ENCODE data around the gene PSMB7. TPM values are rescaled to one million over a fixed set of nuclear protein-coding genes. Genes with fewer than 3 reads are reported as not detected.

Gene PSMB7
- total and polyA plus RNA-seq, 4 donors: 86.1 to 194 (median 149) TPM

DNA sequence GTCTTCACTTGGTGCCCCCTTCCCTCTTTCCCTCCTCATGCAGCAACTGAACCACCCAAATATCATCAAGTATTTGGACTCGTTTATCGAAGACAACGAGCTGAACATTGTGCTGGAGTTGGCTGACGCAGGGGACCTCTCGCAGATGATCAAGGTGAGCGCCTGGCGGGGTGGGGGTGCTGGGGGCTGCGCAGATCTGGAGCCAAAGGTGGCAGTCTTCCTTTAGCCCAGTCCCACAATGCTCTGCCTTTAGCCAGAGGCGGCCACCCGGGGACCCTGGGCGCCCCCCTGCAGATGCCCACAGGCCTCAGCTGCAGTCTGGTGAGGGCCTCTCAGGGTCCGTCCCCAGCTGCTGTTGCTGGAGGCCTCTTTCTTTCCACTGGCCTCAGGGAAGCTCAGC, 93.8 kb downstream of the PSMB7 start:
- Histone ChIP-seq H3K9ac (ENCODE audit: insufficient read depth in 1 of 2, low read length in 2 of 2) (no peak overlapping the region), H3K27me3 (ENCODE audit: control insufficient read depth in 3 of 3, insufficient read depth in 3 of 3, low read length in 2 of 3) (no peaks in the 10 kb centered on the region), H3K4me3 (no peak overlapping the region), H3K4me1 (ENCODE audit: control insufficient read depth in 5 of 5, insufficient read depth in 5 of 5, low read length in 5 of 5) (no peaks in the 10 kb centered on the region), H3K27ac (ENCODE audit: low read depth in 1 of 2, low read length in 1 of 2) (no peak overlapping the region), H3K9me3 (ENCODE audit: control insufficient read depth in 4 of 4, insufficient read depth in 3 of 4, low read length in 3 of 4) (no peaks in the 10 kb centered on the region), H3K36me3 (ENCODE audit: control insufficient read depth in 4 of 4, insufficient read depth in 4 of 4, low read length in 4 of 4) (peaks cover 0 to 47% (median 9%) of the 10 kb centered on the region in 4 donors)
- WGBS, 2 donors: 89 to 93% methylated on average over 12 of the region's 12 CpGs
- TF ChIP-seq, protein P1, sequence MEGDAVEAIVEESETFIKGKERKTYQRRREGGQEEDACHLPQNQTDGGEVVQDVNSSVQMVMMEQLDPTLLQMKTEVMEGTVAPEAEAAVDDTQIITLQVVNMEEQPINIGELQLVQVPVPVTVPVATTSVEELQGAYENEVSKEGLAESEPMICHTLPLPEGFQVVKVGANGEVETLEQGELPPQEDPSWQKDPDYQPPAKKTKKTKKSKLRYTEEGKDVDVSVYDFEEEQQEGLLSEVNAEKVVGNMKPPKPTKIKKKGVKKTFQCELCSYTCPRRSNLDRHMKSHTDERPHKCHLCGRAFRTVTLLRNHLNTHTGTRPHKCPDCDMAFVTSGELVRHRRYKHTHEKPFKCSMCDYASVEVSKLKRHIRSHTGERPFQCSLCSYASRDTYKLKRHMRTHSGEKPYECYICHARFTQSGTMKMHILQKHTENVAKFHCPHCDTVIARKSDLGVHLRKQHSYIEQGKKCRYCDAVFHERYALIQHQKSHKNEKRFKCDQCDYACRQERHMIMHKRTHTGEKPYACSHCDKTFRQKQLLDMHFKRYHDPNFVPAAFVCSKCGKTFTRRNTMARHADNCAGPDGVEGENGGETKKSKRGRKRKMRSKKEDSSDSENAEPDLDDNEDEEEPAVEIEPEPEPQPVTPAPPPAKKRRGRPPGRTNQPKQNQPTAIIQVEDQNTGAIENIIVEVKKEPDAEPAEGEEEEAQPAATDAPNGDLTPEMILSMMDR (IDR thresholded peaks at IDR 0.05; ENCODE audit: control extremely low read depth, extremely low read depth): no peak
- ATAC-seq (ENCODE audit: insufficient read depth, low FRiP score): no peak
- DNase-seq: no peak

DNA sequence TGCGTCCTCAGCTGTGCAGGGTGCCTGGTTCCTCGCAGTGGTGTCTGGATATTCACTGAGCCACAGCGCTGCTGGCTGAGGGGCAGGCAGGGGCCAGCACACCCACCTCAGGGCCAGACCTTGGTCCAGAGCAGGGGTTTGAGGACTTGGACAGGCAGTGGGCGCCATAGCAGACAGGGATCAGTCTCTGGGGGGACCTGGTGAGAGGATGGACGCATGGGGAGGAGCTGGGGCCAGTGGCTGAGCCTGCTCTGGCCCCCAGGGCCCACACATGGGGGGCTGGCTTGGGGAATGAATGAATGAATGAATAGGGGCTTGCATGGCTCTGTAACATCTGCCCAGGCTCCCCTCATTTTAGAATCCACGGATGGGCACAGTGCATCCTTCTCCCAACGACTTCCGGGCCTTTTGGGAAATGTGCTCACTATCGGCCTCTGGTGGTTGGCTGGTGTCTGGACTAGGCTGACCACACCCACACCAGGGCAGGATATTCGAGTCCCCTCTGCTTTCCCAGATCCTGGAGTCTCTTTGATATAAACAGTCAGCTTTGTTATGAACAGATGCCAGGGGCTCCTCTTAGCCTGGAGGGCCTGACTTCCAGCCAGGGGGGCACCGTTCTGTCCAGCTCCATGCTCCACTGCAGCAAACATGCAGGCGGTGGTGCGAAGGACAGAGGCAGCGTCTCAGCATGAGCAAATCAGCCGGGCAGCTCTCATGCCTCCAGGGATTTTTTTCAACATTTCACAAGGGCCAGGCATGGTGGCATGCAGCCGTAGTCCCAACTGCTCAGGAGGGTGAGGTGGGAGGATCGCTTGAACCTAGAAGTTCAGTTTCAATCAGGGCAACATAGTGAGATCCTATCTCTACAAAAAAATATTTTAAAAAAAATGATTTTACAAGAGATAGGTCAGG, 94.9 kb downstream of the PSMB7 start:
- H3K36me3 ChIP-seq (ENCODE audit: control insufficient read depth in 4 of 4, insufficient read depth in 4 of 4, low read length in 4 of 4): peaks cover 0 to 51% (median 11%) of the 10 kb centered on the region in 4 donors
- peak; percentile 81 to 82 (median 81) for DNase-seq
- no peak overlapping the region for H3K4me3 ChIP-seq
- H3K9ac ChIP-seq (ENCODE audit: insufficient read depth in 1 of 2, low read length in 2 of 2): no peak overlapping the region
- ATAC-seq (ENCODE audit: insufficient read depth, low FRiP score): peak; percentile 71
- 58 to 62% methylated on average over 17 of the region's 17 CpGs for WGBS, 2 donors
- TF ChIP-seq, protein P1 (IDR thresholded peaks at IDR 0.05; ENCODE audit: control extremely low read depth, extremely low read depth): peak; percentile 76
- no peaks in the 10 kb centered on the region for H3K9me3 ChIP-seq (ENCODE audit: control insufficient read depth in 4 of 4, insufficient read depth in 3 of 4, low read length in 3 of 4)
- no peaks in the 10 kb centered on the region for H3K4me1 ChIP-seq (ENCODE audit: control insufficient read depth in 5 of 5, insufficient read depth in 5 of 5, low read length in 5 of 5)
- H3K27ac ChIP-seq (ENCODE audit: low read depth in 1 of 2, low read length in 1 of 2): no peak overlapping the region
- H3K27me3 ChIP-seq (ENCODE audit: control insufficient read depth in 3 of 3, insufficient read depth in 3 of 3, low read length in 2 of 3): no peaks in the 10 kb centered on the region

DNA sequence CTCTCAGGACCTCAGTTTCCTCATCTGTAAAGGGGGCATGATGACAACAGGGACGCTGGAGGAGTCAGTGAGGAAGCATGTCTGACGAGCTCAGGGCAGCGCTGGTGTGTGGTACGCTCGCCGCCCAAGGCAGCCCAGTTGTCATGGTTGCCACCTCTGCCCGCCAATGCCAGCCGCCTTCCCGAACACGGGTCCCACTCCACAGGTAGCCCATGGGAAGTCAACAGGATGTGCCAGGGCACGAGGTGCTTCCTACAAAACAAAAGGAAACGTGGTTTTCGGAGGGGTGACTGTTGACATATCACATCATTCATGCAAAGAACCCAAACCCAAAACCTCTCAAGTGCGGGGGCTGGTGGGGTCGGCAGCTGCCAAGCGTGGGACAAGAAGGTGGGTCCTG, 99.4 kb downstream of the PSMB7 start:
- H3K9ac ChIP-seq (ENCODE audit: insufficient read depth in 1 of 2, low read length in 2 of 2): no peak overlapping the region
- H3K27me3 ChIP-seq (ENCODE audit: control insufficient read depth in 3 of 3, insufficient read depth in 3 of 3, low read length in 2 of 3): no peaks in the 10 kb centered on the region
- WGBS, 2 donors: 67 to 78% methylated on average over 16 of the region's 16 CpGs
- ATAC-seq (ENCODE audit: insufficient read depth, low FRiP score) (no peak), DNase-seq (no peak)
- H3K27ac ChIP-seq (ENCODE audit: low read depth in 1 of 2, low read length in 1 of 2): no peak overlapping the region
- no peaks in the 10 kb centered on the region for H3K9me3 ChIP-seq (ENCODE audit: control insufficient read depth in 4 of 4, insufficient read depth in 3 of 4, low read length in 3 of 4)
- no peaks in the 10 kb centered on the region for H3K4me1 ChIP-seq (ENCODE audit: control insufficient read depth in 5 of 5, insufficient read depth in 5 of 5, low read length in 5 of 5)
- TF ChIP-seq, protein P1 (IDR thresholded peaks at IDR 0.05; ENCODE audit: control extremely low read depth, extremely low read depth): no peak
- H3K4me3 ChIP-seq: no peak overlapping the region
- H3K36me3 ChIP-seq (ENCODE audit: control insufficient read depth in 4 of 4, insufficient read depth in 4 of 4, low read length in 4 of 4): peaks cover 0 to 44% (median 12%) of the 10 kb centered on the region in 4 donors

Data from lung (tissue), 12 donors.